ENCODE measurements around the gene IFI16. TPM values are rescaled to one million over a fixed set of nuclear protein-coding genes. Genes with fewer than 3 reads are reported as not detected.

The IFI16 gene
- total and polyA plus RNA-seq, 3 donors from 2014 or later: 34.3 to 39.8 (median 35.7) TPM

GRCh38 chr1:159083013-159083412 lies 73.3 kb downstream of the IFI16 start:
- Histone ChIP-seq H3K27ac (no peak overlapping the region), H3K4me1 (no peaks in the 10 kb centered on the region), H3K27me3 (no peaks in the 10 kb centered on the region), H3K9me3 (no peaks in the 10 kb centered on the region), H3K4me3 (no peak overlapping the region), H3K36me3 (ENCODE audit: low read depth, missing control alignments) (no peaks in the 10 kb centered on the region)
- DNase-seq: no peak
- intact Hi-C loops (cut with DNase I; ENCODE audit: low total_unique reads): no loop called here
- 90 to 94% methylated on average over 1 of the region's 1 CpG for whole genome bisulfite sequencing, 2 donors
- no peak for TF ChIP-seq CTCF (IDR thresholded peaks at IDR 0.05)
- TF ChIP-seq POLR2A (IDR thresholded peaks at IDR 0.05): no peak

- Histone ChIP-seq H3K27me3 (no peaks in the 10 kb centered on the region), H3K36me3 (ENCODE audit: low read depth, missing control alignments) (no peaks in the 10 kb centered on the region), H3K4me1 (no peaks in the 10 kb centered on the region), H3K9me3 (no peaks in the 10 kb centered on the region), H3K27ac (no peak overlapping the region), H3K4me3 (no peak overlapping the region)
- WGBS, 2 donors: 93% methylated on average over 3 of the region's 3 CpGs
- intact Hi-C loops (cut with DNase I; ENCODE audit: low total_unique reads): no loop called here
- DNase-seq: no peak
- TF ChIP-seq CTCF (IDR thresholded peaks at IDR 0.05) (no peak), POLR2A (IDR thresholded peaks at IDR 0.05) (no peak)
Observed at GRCh38 chr1:159084152-159084551, 74.4 kb downstream of the IFI16 start.

GRCh38 chr1:159084867-159085266 lies 75.2 kb downstream of the IFI16 start:
- H3K4me3 ChIP-seq: no peak overlapping the region
- DNase-seq: no peak
- no peaks in the 10 kb centered on the region for H3K4me1 ChIP-seq
- 92 to 94% methylated on average over 3 of the region's 3 CpGs for WGBS, 2 donors
- H3K27ac ChIP-seq: no peak overlapping the region
- H3K9me3 ChIP-seq: no peaks in the 10 kb centered on the region
- intact Hi-C loops (cut with DNase I; ENCODE audit: low total_unique reads): no loop called here
- H3K36me3 ChIP-seq (ENCODE audit: low read depth, missing control alignments): no peaks in the 10 kb centered on the region
- TF ChIP-seq CTCF (IDR thresholded peaks at IDR 0.05): no peak
- no peak for TF ChIP-seq POLR2A (IDR thresholded peaks at IDR 0.05)
- H3K27me3 ChIP-seq: no peaks in the 10 kb centered on the region

GRCh38 chr1:159088050-159088449 lies 78.3 kb downstream of the IFI16 start:
- no peaks in the 10 kb centered on the region for H3K36me3 ChIP-seq (ENCODE audit: low read depth, missing control alignments)
- no peaks in the 10 kb centered on the region for H3K4me1 ChIP-seq
- intact Hi-C loops (cut with DNase I; ENCODE audit: low total_unique reads): no loop called here
- no peak overlapping the region for H3K4me3 ChIP-seq
- 62 to 71% methylated on average over 2 of the region's 2 CpGs for WGBS, 2 donors
- H3K9me3 ChIP-seq: no peaks in the 10 kb centered on the region
- TF ChIP-seq POLR2A (IDR thresholded peaks at IDR 0.05) (no peak), CTCF (IDR thresholded peaks at IDR 0.05) (no peak)
- H3K27ac ChIP-seq: no peak overlapping the region
- no peaks in the 10 kb centered on the region for H3K27me3 ChIP-seq
- DNase-seq: no peak

DNA sequence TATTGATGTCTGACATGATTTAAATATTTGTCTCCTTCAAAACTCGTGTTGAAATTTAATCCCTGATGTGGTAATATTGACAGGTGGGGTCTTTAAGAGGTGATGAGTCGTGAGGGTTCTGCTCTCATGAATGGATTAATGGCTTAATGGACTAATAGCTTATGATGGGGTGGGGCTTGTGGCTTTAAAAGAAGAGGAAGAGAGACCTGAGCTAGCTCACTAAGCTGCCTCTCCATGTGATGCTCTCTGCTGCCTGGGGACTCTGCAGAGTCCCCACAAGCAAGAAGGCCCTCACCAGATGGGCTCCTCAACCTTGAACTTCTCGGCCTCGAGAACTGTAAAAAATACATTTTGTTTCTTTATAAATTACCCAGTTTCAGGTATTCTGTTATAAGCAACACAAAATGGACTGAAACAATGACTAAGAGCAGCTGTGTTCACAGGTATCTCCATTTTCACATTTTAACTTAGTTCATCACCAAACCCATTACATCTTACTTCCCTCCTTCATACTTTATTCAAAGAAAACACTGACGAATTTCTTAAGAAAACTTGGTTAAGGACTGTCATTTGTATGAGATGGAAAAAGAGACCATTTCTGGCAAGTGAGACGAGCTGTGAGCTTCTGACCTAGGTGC lies 79.0 kb downstream of the IFI16 start:
- Histone ChIP-seq H3K27me3 (no peaks in the 10 kb centered on the region), H3K9me3 (no peaks in the 10 kb centered on the region), H3K4me1 (no peaks in the 10 kb centered on the region), H3K27ac (no peak overlapping the region), H3K4me3 (no peak overlapping the region), H3K36me3 (ENCODE audit: low read depth, missing control alignments) (no peaks in the 10 kb centered on the region)
- no peak for DNase-seq
- 80 to 82% methylated on average over 6 of the region's 6 CpGs for WGBS, 2 donors
- TF ChIP-seq CTCF (IDR thresholded peaks at IDR 0.05) (no peak), POLR2A (IDR thresholded peaks at IDR 0.05) (no peak)
- intact Hi-C loops (cut with DNase I; ENCODE audit: low total_unique reads): no loop called here

Measured in testis (tissue), 3 donors.